Measurements from ENCODE around the gene TRH.
"Not testable (repeated sequence)": the region's sequence is repeated elsewhere in the genome, so short reads cannot be mapped to it uniquely, and the experiment has no call there.

DNA sequence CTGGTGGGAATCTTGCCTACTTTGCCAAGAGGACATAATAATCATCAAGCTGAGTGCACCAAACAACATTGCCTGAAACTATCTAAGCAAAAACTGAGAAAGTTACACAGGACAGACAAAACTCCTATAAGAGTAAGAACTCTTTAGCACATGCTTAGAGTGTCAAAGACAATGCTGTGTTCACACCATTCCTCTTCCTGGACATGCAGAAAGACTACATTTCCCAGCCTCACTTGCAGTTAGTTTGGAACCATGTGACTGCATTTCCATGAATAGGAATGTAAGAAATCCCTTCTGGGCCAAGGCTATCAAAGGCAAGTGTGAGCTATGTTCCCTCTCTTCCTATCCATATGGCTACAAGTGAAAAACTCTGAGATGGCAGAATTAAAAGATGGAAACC lies 37.6 kb downstream of the TRH start:
- TF ChIP-seq POLR2A (IDR thresholded peaks at IDR 0.05), result not testable (repeated sequence)
- TF ChIP-seq, protein P1, sequence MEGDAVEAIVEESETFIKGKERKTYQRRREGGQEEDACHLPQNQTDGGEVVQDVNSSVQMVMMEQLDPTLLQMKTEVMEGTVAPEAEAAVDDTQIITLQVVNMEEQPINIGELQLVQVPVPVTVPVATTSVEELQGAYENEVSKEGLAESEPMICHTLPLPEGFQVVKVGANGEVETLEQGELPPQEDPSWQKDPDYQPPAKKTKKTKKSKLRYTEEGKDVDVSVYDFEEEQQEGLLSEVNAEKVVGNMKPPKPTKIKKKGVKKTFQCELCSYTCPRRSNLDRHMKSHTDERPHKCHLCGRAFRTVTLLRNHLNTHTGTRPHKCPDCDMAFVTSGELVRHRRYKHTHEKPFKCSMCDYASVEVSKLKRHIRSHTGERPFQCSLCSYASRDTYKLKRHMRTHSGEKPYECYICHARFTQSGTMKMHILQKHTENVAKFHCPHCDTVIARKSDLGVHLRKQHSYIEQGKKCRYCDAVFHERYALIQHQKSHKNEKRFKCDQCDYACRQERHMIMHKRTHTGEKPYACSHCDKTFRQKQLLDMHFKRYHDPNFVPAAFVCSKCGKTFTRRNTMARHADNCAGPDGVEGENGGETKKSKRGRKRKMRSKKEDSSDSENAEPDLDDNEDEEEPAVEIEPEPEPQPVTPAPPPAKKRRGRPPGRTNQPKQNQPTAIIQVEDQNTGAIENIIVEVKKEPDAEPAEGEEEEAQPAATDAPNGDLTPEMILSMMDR (IDR thresholded peaks at IDR 0.05), result not testable (repeated sequence)

All from Peyer's patch (tissue), 4 donors.